GM19452 (cell line): ENCODE data around the gene BATF2.
"Not testable (repeated sequence)": the region's sequence is repeated elsewhere in the genome, so short reads cannot be mapped to it uniquely, and the experiment has no call there.

Source experiments
- ATAC-seq: cut with Tn5 transposase; IDR thresholded peaks from one replicate; pipeline ENCODE4 v1.9.1; 2021; ENCODE audit not compliant: unreplicated experiment

Gene BATF2

GRCh38 chr11:65013888-65014725, 17.3 kb upstream of the BATF2 start, which contains the start of gene ARL2:
Gene ARL2 (plus strand): TSS chr11:65014160. CDS start chr11:65014208, 48 bp downstream.
- peak; percentile 70 for ATAC-seq

- peak; percentile 58 for ATAC-seq
Measured at GRCh38 chr11:65013130-65013887, 16.5 kb upstream of the BATF2 start.

GRCh38 chr11:65008873-65009272, 12.1 kb upstream of the BATF2 start:
- ATAC-seq: no peak

- ATAC-seq: no peak
Measured at GRCh38 chr11:65008016-65008415, 11.2 kb upstream of the BATF2 start.

- ATAC-seq: not testable (repeated sequence)
Measured at GRCh38 chr11:65003968-65004367, 7.2 kb upstream of the BATF2 start.

- ATAC-seq: no peak
Measured at GRCh38 chr11:65003282-65003681, 6.5 kb upstream of the BATF2 start.

GRCh38 chr11:65002706-65003105, 5.9 kb upstream of the BATF2 start:
- ATAC-seq: no peak

- no peak for ATAC-seq
Measured at GRCh38 chr11:64999478-64999877, 2.7 kb upstream of the BATF2 start.

GRCh38 chr11:64998690-64999431, 2.1 kb upstream of the BATF2 start:
- no peak for ATAC-seq

GRCh38 chr11:64998141-64998540, 1.4 kb upstream of the BATF2 start:
- ATAC-seq: no peak

GRCh38 chr11:64996327-64996709, 453 bp downstream of the BATF2 start:
- ATAC-seq: no peak

- ATAC-seq: no peak
Measured at GRCh38 chr11:64994318-64994717, 2.5 kb downstream of the BATF2 start.

- no peak for ATAC-seq
Measured at GRCh38 chr11:64990222-64990923, 6.4 kb downstream of the BATF2 start.

GRCh38 chr11:64989416-64989815, 7.4 kb downstream of the BATF2 start:
- no peak for ATAC-seq

- no peak for ATAC-seq
Measured at GRCh38 chr11:64987998-64988854, 8.5 kb downstream of the BATF2 start.

GRCh38 chr11:64983339-64983738, 13.4 kb downstream of the BATF2 start:
- ATAC-seq: not testable (repeated sequence)

GRCh38 chr11:64976651-64977050, 20.1 kb downstream of the BATF2 start:
- no peak for ATAC-seq

- ATAC-seq: no peak
Measured at GRCh38 chr11:64974124-64974523, 22.6 kb downstream of the BATF2 start.

- ATAC-seq: no peak
Measured at GRCh38 chr11:64971421-64972233, 25.1 kb downstream of the BATF2 start, which contains the start of gene MAJIN. Gene MAJIN (minus strand): TSS chr11:64972108. CDS start chr11:64959405, 12,703 bp downstream.
